ENCODE results near the gene HSF4.

Gene HSF4

DNA sequence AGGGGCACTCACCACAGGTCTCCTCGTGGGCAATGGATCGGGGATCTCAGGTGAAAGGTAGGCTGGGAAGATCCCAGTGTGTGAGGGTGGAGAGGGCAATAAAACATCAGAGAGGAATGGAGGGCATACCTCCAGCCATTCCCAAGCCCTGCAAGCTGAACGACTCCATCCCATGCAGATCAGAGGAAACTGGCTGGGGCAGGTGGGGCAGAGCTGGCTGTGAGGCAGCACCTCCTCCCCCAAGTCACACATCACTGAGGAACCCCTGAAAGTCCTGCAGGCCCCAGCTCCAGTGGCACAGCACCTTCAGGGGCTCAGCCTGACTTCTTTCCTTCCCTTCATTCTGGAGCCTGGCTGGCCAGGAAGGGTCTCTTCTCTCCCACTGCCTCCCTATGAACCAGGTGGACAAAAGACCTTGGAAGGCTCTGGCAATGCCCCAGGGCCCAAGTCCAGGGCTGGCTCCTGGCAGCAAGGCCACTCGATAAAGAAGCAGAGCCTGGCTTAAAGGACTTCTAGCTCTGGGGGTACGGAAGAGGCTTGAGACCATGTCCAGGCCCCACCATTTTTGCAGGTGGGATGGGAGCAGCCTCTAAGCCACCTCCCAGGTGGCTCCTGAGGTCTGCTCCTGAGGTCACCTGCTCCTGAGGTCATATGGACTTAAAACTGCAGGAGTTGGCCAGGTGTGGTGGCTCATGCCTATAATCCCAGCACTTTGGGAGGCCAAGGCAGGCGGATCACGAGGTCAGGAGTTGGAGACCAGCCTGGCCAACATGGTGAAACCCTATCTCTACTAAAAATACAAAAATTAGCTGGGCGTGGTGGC lies 48.9 kb downstream of the HSF4 start:
- H3K4me1 ChIP-seq (ENCODE audit: insufficient read depth, low read length, poor library complexity, severe bottlenecking): peaks cover 19% of the 10 kb centered on the region
- no peaks in the 10 kb centered on the region for H4K20me1 ChIP-seq (ENCODE audit: insufficient read depth, low read length, poor library complexity, severe bottlenecking)
- H3K4me3 ChIP-seq (ENCODE audit: low read length, poor library complexity, severe bottlenecking): no peak overlapping the region
- TF ChIP-seq, protein P1, sequence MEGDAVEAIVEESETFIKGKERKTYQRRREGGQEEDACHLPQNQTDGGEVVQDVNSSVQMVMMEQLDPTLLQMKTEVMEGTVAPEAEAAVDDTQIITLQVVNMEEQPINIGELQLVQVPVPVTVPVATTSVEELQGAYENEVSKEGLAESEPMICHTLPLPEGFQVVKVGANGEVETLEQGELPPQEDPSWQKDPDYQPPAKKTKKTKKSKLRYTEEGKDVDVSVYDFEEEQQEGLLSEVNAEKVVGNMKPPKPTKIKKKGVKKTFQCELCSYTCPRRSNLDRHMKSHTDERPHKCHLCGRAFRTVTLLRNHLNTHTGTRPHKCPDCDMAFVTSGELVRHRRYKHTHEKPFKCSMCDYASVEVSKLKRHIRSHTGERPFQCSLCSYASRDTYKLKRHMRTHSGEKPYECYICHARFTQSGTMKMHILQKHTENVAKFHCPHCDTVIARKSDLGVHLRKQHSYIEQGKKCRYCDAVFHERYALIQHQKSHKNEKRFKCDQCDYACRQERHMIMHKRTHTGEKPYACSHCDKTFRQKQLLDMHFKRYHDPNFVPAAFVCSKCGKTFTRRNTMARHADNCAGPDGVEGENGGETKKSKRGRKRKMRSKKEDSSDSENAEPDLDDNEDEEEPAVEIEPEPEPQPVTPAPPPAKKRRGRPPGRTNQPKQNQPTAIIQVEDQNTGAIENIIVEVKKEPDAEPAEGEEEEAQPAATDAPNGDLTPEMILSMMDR (conservative IDR thresholded peaks at IDR 0.05; ENCODE audit: low read length): no peak
- TF ChIP-seq EZH2phosphoT487 (IDR thresholded peaks at IDR 0.05; ENCODE audit: borderline replicate concordance): no peak
- H3K9ac ChIP-seq (ENCODE audit: low read depth, low read length, poor library complexity, severe bottlenecking): no peak overlapping the region
- no peaks in the 10 kb centered on the region for H3K36me3 ChIP-seq (ENCODE audit: insufficient read depth, low read length)
- H3F3A ChIP-seq (ENCODE audit: low read depth): no peaks in the 10 kb centered on the region
- no peaks in the 10 kb centered on the region for H3K27me3 ChIP-seq (ENCODE audit: insufficient read depth, low read length, poor library complexity, severe bottlenecking)
- no peaks in the 10 kb centered on the region for H3K79me2 ChIP-seq (ENCODE audit: insufficient read depth, low read length)
- H2AFZ ChIP-seq (ENCODE audit: low read length): no peak overlapping the region
- no peaks in the 10 kb centered on the region for H3K9me3 ChIP-seq (ENCODE audit: insufficient read depth, low read depth, low read length)
- H3K9me2 ChIP-seq (replicated peaks; ENCODE audit: low read depth, low read length): no peaks in the 10 kb centered on the region
- no peak overlapping the region for H3K4me2 ChIP-seq (ENCODE audit: low read depth, low read length, poor library complexity, severe bottlenecking)

DNA sequence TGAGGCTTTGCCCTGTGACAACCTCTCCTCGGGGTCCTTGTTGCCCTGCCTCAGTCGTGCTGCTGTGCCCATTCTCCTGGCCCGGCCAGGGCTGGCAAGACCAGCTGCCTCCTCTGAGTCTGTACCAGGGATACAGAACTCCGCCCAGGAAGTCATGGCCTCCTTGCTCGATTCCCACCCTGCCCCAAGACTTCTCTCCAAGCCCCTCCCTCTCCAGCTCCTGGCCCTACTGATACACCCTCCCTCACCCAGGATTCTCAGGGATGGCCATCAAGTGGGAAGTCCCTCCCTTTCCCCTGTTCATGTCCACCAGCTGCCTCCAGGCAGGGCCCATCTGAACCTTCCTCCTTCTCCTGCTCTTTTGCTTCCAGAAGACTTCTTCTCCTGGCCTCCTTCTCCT lies 51.2 kb downstream of the HSF4 start:
- no peaks in the 10 kb centered on the region for H3K9me2 ChIP-seq (replicated peaks; ENCODE audit: low read depth, low read length)
- H3K27me3 ChIP-seq (ENCODE audit: insufficient read depth, low read length, poor library complexity, severe bottlenecking): no peaks in the 10 kb centered on the region
- no peak overlapping the region for H3K4me2 ChIP-seq (ENCODE audit: low read depth, low read length, poor library complexity, severe bottlenecking)
- H3K79me2 ChIP-seq (ENCODE audit: insufficient read depth, low read length): no peaks in the 10 kb centered on the region
- no peaks in the 10 kb centered on the region for H4K20me1 ChIP-seq (ENCODE audit: insufficient read depth, low read length, poor library complexity, severe bottlenecking)
- no peaks in the 10 kb centered on the region for H3K9me3 ChIP-seq (ENCODE audit: insufficient read depth, low read depth, low read length)
- no peak overlapping the region for H3K4me3 ChIP-seq (ENCODE audit: low read length, poor library complexity, severe bottlenecking)
- TF ChIP-seq EZH2phosphoT487 (IDR thresholded peaks at IDR 0.05; ENCODE audit: borderline replicate concordance): no peak
- TF ChIP-seq, protein P1 (conservative IDR thresholded peaks at IDR 0.05; ENCODE audit: low read length): no peak
- no peaks in the 10 kb centered on the region for H3F3A ChIP-seq (ENCODE audit: low read depth)
- H2AFZ ChIP-seq (ENCODE audit: low read length): no peak overlapping the region
- no peak overlapping the region for H3K9ac ChIP-seq (ENCODE audit: low read depth, low read length, poor library complexity, severe bottlenecking)
- no peaks in the 10 kb centered on the region for H3K36me3 ChIP-seq (ENCODE audit: insufficient read depth, low read length)
- peaks cover 19% of the 10 kb centered on the region for H3K4me1 ChIP-seq (ENCODE audit: insufficient read depth, low read length, poor library complexity, severe bottlenecking)

DNA sequence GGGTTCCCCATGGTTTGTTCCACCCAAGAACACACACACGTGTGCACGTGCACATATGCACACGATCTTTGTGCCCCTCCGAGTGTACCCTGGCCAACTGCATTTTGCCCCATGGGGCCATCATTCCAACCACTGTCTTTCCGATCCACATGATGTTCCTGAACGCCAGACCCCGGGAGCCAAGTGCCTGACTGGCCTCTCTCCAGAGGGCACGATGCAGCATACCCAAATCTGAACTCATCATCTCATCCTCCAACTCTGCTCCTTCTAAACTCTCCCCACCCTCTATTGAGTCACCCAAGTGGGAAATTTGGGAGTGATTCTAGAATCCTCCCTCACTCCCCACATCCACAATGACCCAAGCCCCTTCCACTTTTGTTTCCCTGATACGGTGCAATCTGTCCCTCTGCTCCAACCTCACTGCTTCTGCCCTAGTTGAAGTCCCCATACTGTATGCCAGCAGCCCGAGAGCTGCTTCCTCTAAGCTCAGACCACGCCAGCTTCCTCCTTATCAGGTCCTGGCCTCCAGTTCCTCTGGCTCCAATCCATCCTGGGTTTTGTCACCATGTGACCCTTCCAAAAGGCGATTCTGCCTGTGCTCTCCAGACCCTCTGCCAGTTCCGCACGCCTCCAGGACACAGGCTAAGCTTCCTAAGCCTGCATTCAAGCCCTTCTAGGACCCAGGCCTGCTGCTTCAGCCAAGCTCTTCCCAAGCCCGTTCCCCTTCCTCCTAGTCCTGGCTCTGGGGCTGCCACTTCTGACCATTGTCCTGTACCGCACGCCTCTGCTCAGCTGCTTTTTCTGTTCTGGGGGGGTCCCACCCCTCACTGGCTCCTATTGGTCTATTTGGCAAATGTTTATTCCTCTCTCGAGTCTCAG lies 52.3 kb downstream of the HSF4 start:
- TF ChIP-seq EZH2phosphoT487 (IDR thresholded peaks at IDR 0.05; ENCODE audit: borderline replicate concordance): no peak
- H3K9me2 ChIP-seq (replicated peaks; ENCODE audit: low read depth, low read length): no peaks in the 10 kb centered on the region
- peak overlapping the region; percentile 51 for H2AFZ ChIP-seq (ENCODE audit: low read length)
- H3K79me2 ChIP-seq (ENCODE audit: insufficient read depth, low read length): no peaks in the 10 kb centered on the region
- peaks cover 19% of the 10 kb centered on the region for H3K4me1 ChIP-seq (ENCODE audit: insufficient read depth, low read length, poor library complexity, severe bottlenecking)
- no peaks in the 10 kb centered on the region for H4K20me1 ChIP-seq (ENCODE audit: insufficient read depth, low read length, poor library complexity, severe bottlenecking)
- H3K4me2 ChIP-seq (ENCODE audit: low read depth, low read length, poor library complexity, severe bottlenecking): peak overlapping the region; percentile 25
- H3K27me3 ChIP-seq (ENCODE audit: insufficient read depth, low read length, poor library complexity, severe bottlenecking): no peaks in the 10 kb centered on the region
- H3K9ac ChIP-seq (ENCODE audit: low read depth, low read length, poor library complexity, severe bottlenecking): peak overlapping the region; percentile 44
- no peaks in the 10 kb centered on the region for H3F3A ChIP-seq (ENCODE audit: low read depth)
- no peaks in the 10 kb centered on the region for H3K36me3 ChIP-seq (ENCODE audit: insufficient read depth, low read length)
- H3K4me3 ChIP-seq (ENCODE audit: low read length, poor library complexity, severe bottlenecking): no peak overlapping the region
- H3K9me3 ChIP-seq (ENCODE audit: insufficient read depth, low read depth, low read length): no peaks in the 10 kb centered on the region

All from Loucy (cell line).